H9 (cell line): ENCODE data around the gene ENO1. TPM values are rescaled to one million over a fixed set of nuclear protein-coding genes. Genes with fewer than 3 reads are reported as not detected.

Source experiments
- DNase-seq: peaks from one replicate; pipeline ENCODE4 v3.0.0-alpha.2; 2017
- H2AFZ ChIP-seq: one replicate; pipeline ENCODE4 v1.6.1; 2013; ENCODE audit warnings: mild to moderate bottlenecking, low read length, control low read depth, moderate library complexity
- H2AK5ac ChIP-seq: 2 replicates; pipeline ENCODE4 v1.6.1; 2013; ENCODE audit warnings: low read length, control low read depth, mixed read lengths; ENCODE audit not compliant: insufficient read length
- H2BK120ac ChIP-seq: one replicate; pipeline ENCODE4 v1.6.1; 2013; ENCODE audit warnings: low read depth, mild to moderate bottlenecking, low read length, control low read depth, inconsistent platforms; ENCODE audit not compliant: poor library complexity, severe bottlenecking
- H2BK12ac ChIP-seq: 2 replicates; pipeline ENCODE4 v1.6.1; 2013; ENCODE audit warnings: low read length, control low read depth, mixed read lengths, low read depth; ENCODE audit not compliant: insufficient read length
- H2BK15ac ChIP-seq: 2 replicates; pipeline ENCODE4 v1.6.1; 2013; ENCODE audit warnings: low read depth, low read length, control low read depth
- H2BK20ac ChIP-seq: one replicate; pipeline ENCODE4 v1.6.1; 2013; ENCODE audit warnings: low read depth, mild to moderate bottlenecking, low read length, control low read depth, inconsistent platforms; ENCODE audit not compliant: poor library complexity, severe bottlenecking
- H2BK5ac ChIP-seq: 2 replicates; pipeline ENCODE4 v1.6.1; 2013; ENCODE audit warnings: low read length, control low read depth, mixed read lengths; ENCODE audit not compliant: insufficient read length
- H3K14ac ChIP-seq: 2 replicates; pipeline ENCODE4 v1.6.1; 2013; ENCODE audit warnings: low read length, control low read depth; ENCODE audit not compliant: insufficient read depth
- H3K18ac ChIP-seq: 2 replicates; pipeline ENCODE4 v1.6.1; 2013; ENCODE audit warnings: low read depth, mild to moderate bottlenecking, mixed read lengths, low read length, control low read depth; ENCODE audit not compliant: insufficient read length
- H3K23ac ChIP-seq: 2 replicates; pipeline ENCODE4 v1.6.1; 2013; ENCODE audit warnings: low read length, control low read depth, mixed read lengths, low read depth; ENCODE audit not compliant: insufficient read length
- H3K23me2 ChIP-seq: 2 replicates; pipeline ENCODE4 v1.6.1; 2013; ENCODE audit warnings: low read depth, mild to moderate bottlenecking, mixed read lengths, low read length, control low read depth; ENCODE audit not compliant: insufficient read length, poor library complexity, severe bottlenecking
- H3K27ac ChIP-seq: 2 replicates; pipeline ENCODE4 v1.5.1; 2013; ENCODE audit warnings: low read length, control low read depth, mixed read lengths, low read depth; ENCODE audit not compliant: insufficient read length
- H3K27me3 ChIP-seq: 2 replicates; pipeline ENCODE4 v1.6.1; 2013; ENCODE audit warnings: low read length, control low read depth, inconsistent platforms; ENCODE audit not compliant: insufficient read depth
- H3K4ac ChIP-seq: 2 replicates; pipeline ENCODE4 v1.6.1; 2013; ENCODE audit warnings: low read depth, mild to moderate bottlenecking, control low read depth, inconsistent platforms, low read length, moderate library complexity
- H3K4me1 ChIP-seq: 2 replicates; pipeline ENCODE4 v1.6.1; 2013; ENCODE audit warnings: low read length, control low read depth, inconsistent platforms; ENCODE audit not compliant: insufficient read depth
- H3K4me2 ChIP-seq: 2 replicates; pipeline ENCODE4 v1.6.1; 2013; ENCODE audit warnings: low read length, control low read depth, mixed read lengths; ENCODE audit not compliant: insufficient read length, insufficient read depth
- H3K56ac ChIP-seq: 2 replicates; pipeline ENCODE4 v1.6.1; 2013; ENCODE audit warnings: low read depth, mild to moderate bottlenecking, mixed read lengths, low read length, control low read depth; ENCODE audit not compliant: insufficient read length
- H3K79me1 ChIP-seq: 2 replicates; pipeline ENCODE4 v1.6.1; 2013; ENCODE audit warnings: low read depth, mild to moderate bottlenecking, moderate library complexity, low read length, control low read depth, inconsistent platforms; ENCODE audit not compliant: insufficient read depth, poor library complexity, severe bottlenecking
- H3K79me2 ChIP-seq: 2 replicates; pipeline ENCODE4 v1.6.1; 2013; ENCODE audit warnings: low read length, control low read depth, inconsistent platforms; ENCODE audit not compliant: insufficient read depth
- H3K9ac ChIP-seq: 2 replicates; pipeline ENCODE4 v1.6.1; 2013; ENCODE audit warnings: low read length, control low read depth, mixed read lengths; ENCODE audit not compliant: insufficient read length; ENCODE audit errors: extremely low read depth
- H3K9me3 ChIP-seq: one replicate; pipeline ENCODE4 v1.6.1; 2013; ENCODE audit warnings: low read depth, low read length, inconsistent platforms; ENCODE audit not compliant: control insufficient read depth
- H3T11ph ChIP-seq: one replicate; pipeline ENCODE4 v1.6.1; 2013; ENCODE audit warnings: mild to moderate bottlenecking, low read length, control low read depth, inconsistent platforms
- H4K20me1 ChIP-seq: one replicate; pipeline ENCODE4 v1.6.1; 2013; ENCODE audit not compliant: control insufficient read depth, insufficient read length, insufficient read depth
- H4K5ac ChIP-seq: 2 replicates; pipeline ENCODE4 v1.6.1; 2013; ENCODE audit warnings: low read depth, mild to moderate bottlenecking, mixed read lengths, low read length, control low read depth; ENCODE audit not compliant: insufficient read length
- H4K8ac ChIP-seq: replicated peaks from 2 replicates; pipeline ENCODE4 v1.6.1; 2013; ENCODE audit warnings: low read length, control low read depth, mixed read lengths, low read depth; ENCODE audit not compliant: insufficient read length
- H4K91ac ChIP-seq: 2 replicates; pipeline ENCODE4 v1.6.1; 2013; ENCODE audit warnings: low read depth, mild to moderate bottlenecking, moderate library complexity, mixed read lengths, low read length, control low read depth; ENCODE audit not compliant: insufficient read length
- H3K27ac Mint-ChIP-seq, 3 experiments: 2 replicates in 2 of 3; 3 replicates in 1 of 3; pipeline ENCODE4 v1.8.0; 2020 to 2021; ENCODE audit warnings: mixed read lengths in 3 of 3, mild to moderate bottlenecking in 1 of 3, moderate library complexity in 1 of 3
- H3K27me3 Mint-ChIP-seq: 2 replicates; pipeline ENCODE4 v1.8.0; 2021; ENCODE audit warnings: low read depth, mild to moderate bottlenecking, moderate library complexity, mixed read lengths
- H3K36me3 Mint-ChIP-seq, 3 experiments: 2 replicates in 2 of 3; 3 replicates in 1 of 3; pipeline ENCODE4 v1.8.0; 2020 to 2021; ENCODE audit warnings: low read depth in 3 of 3, mixed read lengths in 3 of 3; ENCODE audit not compliant: insufficient read depth in 1 of 3
- H3K4me1 Mint-ChIP-seq, 2 experiments: 2 replicates each; pipeline ENCODE4 v1.8.0; 2020; ENCODE audit warnings: mixed read lengths in 2 of 2
- H3K4me3 Mint-ChIP-seq, 2 experiments: 2 replicates in 1 of 2; 3 replicates in 1 of 2; pipeline ENCODE4 v1.8.0; 2020 to 2021; ENCODE audit warnings: mild to moderate bottlenecking in 2 of 2, mixed read lengths in 2 of 2, moderate library complexity in 1 of 2
- H3K9me3 Mint-ChIP-seq, 2 experiments: 2 replicates in 1 of 2; 3 replicates in 1 of 2; pipeline ENCODE4 v1.8.0; 2020; ENCODE audit warnings: mild to moderate bottlenecking in 2 of 2, mixed read lengths in 2 of 2, moderate library complexity in 1 of 2
- WGBS: extraction: QIAGEN DNeasy Blood & Tissue Kit; methylation state at CpG from one replicate; pipeline ENCODE4 v1.1.7; 2013; ENCODE audit warnings: missing lambda C conversion rate, low lambda C conversion rate, mixed read lengths; ENCODE audit not compliant: insufficient read length; ENCODE audit errors: extremely low coverage; 5-methylcytosine and 5-hydroxymethylcytosine counted together
- long read RNA-seq: library from polyadenylated mRNA; unstranded; transcript quantifications from one replicate; pipeline ENCODE4 v2.0.0, GENCODE V29; 2020
- total RNA-seq: library from RNA; stranded (reverse); gene quantifications from 2 replicates; pipeline ENCODE4 v1.2.1, GENCODE V29; 2021
- TF ChIP-seq, protein P1 (sequence below): fragments of 200-600 bp; sonication (generic); conservative IDR thresholded peaks from 3 replicates; pipeline ENCODE4 v1.8.0; 2021; ENCODE audit warnings: antibody characterized with exemption, mild to moderate bottlenecking

The ENO1 gene
- 1,781 and 1,786 TPM in 2 replicates for total RNA-seq
- long read RNA-seq, transcript ENO1-201 (12 exons, 1,781 nt), result major isoform, 24,648 of 25,312 reads
- long read RNA-seq, transcript ENO1-206 (3 exons, 1,247 nt), result minor isoform, 36 of 25,312 reads
- long read RNA-seq, transcript ENO1-203 (9 exons, 2,548 nt), result minor isoform, 26 of 25,312 reads
- long read RNA-seq, partial matches to known transcripts, result 155 of 25,312 reads
- long read RNA-seq, other reads (novel, unspliced or antisense), result 446 of 25,312 reads

DNA sequence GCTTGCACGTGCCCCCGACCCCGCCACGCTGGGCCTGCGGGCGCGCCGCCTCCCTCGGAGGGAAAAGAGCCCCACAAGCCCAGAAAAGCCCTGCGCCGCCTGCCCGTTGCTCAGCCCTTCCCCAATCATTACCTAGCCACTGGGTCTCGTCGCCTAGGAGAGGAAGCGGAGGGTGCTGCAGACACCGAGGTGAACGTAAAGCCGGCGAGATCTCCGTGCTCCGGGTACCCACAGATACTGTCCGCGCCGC, at the start of gene ENO1:
ENO1 (minus strand) TSS at position 239 of the 250 bp plus-strand sequence. CDS start 3,778 bp downstream, outside the sequence.
- Mint-ChIP-seq H3K27ac (peak within 1 kb of the TSS; percentile 94 to 100 (median 98)), H3K4me3 (peak within 1 kb of the TSS; percentile 97 to 98), H3K36me3 (peaks cover 34 to 49% (median 42%) of the 10 kb centered on the region in 3 experiments), H3K27me3 (peaks cover 20% of the 10 kb centered on the region), H3K9me3 (peaks cover 0 to 2% of the 10 kb centered on the region in 2 experiments; a peak in 2 of 5 replicates), H3K4me1 (peaks cover 44 to 51% of the 10 kb centered on the region in 2 experiments)
- Histone ChIP-seq H2AFZ (no peak within 1 kb of the TSS), H3K9me3 (no peaks in the 10 kb centered on the region), H3K18ac (peak within 1 kb of the TSS; percentile 93), H4K20me1 (no peaks in the 10 kb centered on the region), H3K27me3 (no peaks in the 10 kb centered on the region), H3K4me1 (peaks cover 9% of the 10 kb centered on the region; the same call in 1 of the 2 replicates), H3K14ac (peak within 1 kb of the TSS; percentile 94), H3K27ac (no peak within 1 kb of the TSS), H4K8ac (no peak within 1 kb of the TSS), H2AK5ac (no peak within 1 kb of the TSS), H4K5ac (no peak within 1 kb of the TSS), H2BK120ac (no peak within 1 kb of the TSS), H3K56ac (no peak within 1 kb of the TSS), H3K4me2 (peak within 1 kb of the TSS; percentile 48), H3K9ac (peak within 1 kb of the TSS; percentile 96), H2BK5ac (no peak within 1 kb of the TSS), H3K79me2 (peaks cover 28% of the 10 kb centered on the region), H2BK15ac (no peak within 1 kb of the TSS), H3T11ph (no peak within 1 kb of the TSS), H2BK12ac (no peak within 1 kb of the TSS), H3K4ac (no peak within 1 kb of the TSS; the same call in 1 of the 2 replicates), H3K23me2 (no peaks in the 10 kb centered on the region), H3K79me1 (peaks cover 4% of the 10 kb centered on the region), H2BK20ac (no peak within 1 kb of the TSS), H3K23ac (no peak within 1 kb of the TSS), H4K91ac (no peak within 1 kb of the TSS)
- no peak for DNase-seq
- TF ChIP-seq, protein P1, sequence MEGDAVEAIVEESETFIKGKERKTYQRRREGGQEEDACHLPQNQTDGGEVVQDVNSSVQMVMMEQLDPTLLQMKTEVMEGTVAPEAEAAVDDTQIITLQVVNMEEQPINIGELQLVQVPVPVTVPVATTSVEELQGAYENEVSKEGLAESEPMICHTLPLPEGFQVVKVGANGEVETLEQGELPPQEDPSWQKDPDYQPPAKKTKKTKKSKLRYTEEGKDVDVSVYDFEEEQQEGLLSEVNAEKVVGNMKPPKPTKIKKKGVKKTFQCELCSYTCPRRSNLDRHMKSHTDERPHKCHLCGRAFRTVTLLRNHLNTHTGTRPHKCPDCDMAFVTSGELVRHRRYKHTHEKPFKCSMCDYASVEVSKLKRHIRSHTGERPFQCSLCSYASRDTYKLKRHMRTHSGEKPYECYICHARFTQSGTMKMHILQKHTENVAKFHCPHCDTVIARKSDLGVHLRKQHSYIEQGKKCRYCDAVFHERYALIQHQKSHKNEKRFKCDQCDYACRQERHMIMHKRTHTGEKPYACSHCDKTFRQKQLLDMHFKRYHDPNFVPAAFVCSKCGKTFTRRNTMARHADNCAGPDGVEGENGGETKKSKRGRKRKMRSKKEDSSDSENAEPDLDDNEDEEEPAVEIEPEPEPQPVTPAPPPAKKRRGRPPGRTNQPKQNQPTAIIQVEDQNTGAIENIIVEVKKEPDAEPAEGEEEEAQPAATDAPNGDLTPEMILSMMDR, result no peak
- no CpG with 5 or more reads among the region's 24 CpGs for WGBS
